ENCODE data around the gene NLRC5. TPM values are rescaled to one million over a fixed set of nuclear protein-coding genes. Genes with fewer than 3 reads are reported as not detected.

The NLRC5 gene
- total RNA-seq, 1 experiment from 2014 or later, result 1.6 TPM

DNA sequence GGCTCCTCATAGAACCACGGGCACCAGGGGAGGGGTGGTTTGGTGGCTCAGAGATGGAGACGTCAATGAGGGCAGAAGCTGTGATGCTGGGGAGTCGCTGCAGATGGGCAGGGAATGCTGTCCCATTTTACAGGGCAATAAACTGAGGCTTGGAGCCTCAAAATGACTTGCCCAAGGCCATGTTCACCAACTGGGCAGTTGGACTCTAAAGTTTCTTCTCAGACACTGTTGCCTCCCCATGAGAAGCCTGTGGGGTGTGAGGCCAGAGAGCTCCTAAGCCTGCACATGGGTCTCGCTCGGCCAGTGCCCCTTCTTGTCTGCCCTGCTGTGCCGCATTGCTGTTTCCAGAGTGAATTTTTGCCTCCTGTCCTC is 141.6 kb downstream of the NLRC5 start:
- no peaks in the 10 kb centered on the region for H3K9me3 ChIP-seq
- H3K4me3 ChIP-seq (ENCODE audit: low read depth, low read length), result no peak overlapping the region
- Mint-ChIP-seq H3K27ac (ENCODE audit: unreplicated experiment) (no peak overlapping the region), H3K36me3 (ENCODE audit: insufficient read depth, unreplicated experiment) (peaks cover 12% of the 10 kb centered on the region), H3K9me3 (ENCODE audit: unreplicated experiment) (no peaks in the 10 kb centered on the region), H3K27me3 (ENCODE audit: insufficient read depth, unreplicated experiment) (no peaks in the 10 kb centered on the region), H3K4me3 (ENCODE audit: unreplicated experiment) (no peak overlapping the region), H3K4me1 (ENCODE audit: low read depth, unreplicated experiment) (no peaks in the 10 kb centered on the region)
- BruUV-seq (replicated peaks), result no TSS peak
- POLR2A ChIA-PET, result no interaction called here
- DNase-seq, result no peak
- no peaks in the 10 kb centered on the region for H3K36me3 ChIP-seq (ENCODE audit: control insufficient read depth, insufficient read depth, low read length)
- peaks cover 9% of the 10 kb centered on the region for H3K4me1 ChIP-seq
- TF ChIP-seq, protein P1, sequence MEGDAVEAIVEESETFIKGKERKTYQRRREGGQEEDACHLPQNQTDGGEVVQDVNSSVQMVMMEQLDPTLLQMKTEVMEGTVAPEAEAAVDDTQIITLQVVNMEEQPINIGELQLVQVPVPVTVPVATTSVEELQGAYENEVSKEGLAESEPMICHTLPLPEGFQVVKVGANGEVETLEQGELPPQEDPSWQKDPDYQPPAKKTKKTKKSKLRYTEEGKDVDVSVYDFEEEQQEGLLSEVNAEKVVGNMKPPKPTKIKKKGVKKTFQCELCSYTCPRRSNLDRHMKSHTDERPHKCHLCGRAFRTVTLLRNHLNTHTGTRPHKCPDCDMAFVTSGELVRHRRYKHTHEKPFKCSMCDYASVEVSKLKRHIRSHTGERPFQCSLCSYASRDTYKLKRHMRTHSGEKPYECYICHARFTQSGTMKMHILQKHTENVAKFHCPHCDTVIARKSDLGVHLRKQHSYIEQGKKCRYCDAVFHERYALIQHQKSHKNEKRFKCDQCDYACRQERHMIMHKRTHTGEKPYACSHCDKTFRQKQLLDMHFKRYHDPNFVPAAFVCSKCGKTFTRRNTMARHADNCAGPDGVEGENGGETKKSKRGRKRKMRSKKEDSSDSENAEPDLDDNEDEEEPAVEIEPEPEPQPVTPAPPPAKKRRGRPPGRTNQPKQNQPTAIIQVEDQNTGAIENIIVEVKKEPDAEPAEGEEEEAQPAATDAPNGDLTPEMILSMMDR (IDR thresholded peaks at IDR 0.05; ENCODE audit: insufficient read depth in 1 of 2, low read depth in 1 of 2, low read length in 1 of 2, severe bottlenecking in 1 of 2, unreplicated experiment in 1 of 2), result no peak
- CTCF ChIA-PET, result no interaction called here
- no peaks in the 10 kb centered on the region for H3K27me3 ChIP-seq (replicated peaks; ENCODE audit: control insufficient read depth, insufficient read depth, low read length)
- intact Hi-C loops (cut with micrococcal nuclease; ENCODE audit: unreplicated experiment), result no loop called here

DNA sequence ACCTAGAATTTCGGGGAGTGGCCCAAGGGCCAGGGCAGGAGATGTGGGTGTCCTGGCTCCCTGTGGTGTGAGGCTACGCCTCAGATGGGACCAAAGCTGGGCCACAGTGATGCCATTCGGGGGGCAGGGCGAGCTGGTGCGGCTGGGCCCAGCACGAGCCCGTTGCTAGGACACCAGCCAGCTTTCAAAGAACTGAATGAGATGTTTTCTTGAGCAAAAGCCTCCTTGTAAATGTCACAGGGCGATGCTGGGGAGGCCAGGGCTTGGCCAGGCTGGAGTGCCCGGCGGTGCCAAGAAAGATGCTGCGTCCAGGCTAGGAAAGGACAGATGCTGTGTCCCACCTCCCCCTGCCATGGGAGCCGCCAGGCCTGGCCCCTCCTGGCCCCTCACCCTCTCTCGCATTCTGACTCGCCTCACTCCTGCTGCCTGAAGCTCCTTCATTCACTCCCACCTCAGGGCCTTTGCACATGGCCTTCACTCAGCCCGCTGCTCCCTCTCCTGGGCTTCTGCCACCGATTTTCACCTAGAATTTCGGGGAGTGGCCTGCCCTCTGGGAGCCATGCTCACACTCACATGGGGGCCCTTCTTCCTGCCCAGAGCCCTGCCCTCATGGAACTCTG is 142.1 kb downstream of the NLRC5 start:
- peak overlapping the region; percentile 81 for H3K27ac Mint-ChIP-seq (ENCODE audit: unreplicated experiment)
- intact Hi-C loops (cut with micrococcal nuclease; ENCODE audit: unreplicated experiment), result no loop called here
- H3K36me3 Mint-ChIP-seq (ENCODE audit: insufficient read depth, unreplicated experiment), result peaks cover 12% of the 10 kb centered on the region
- no peaks in the 10 kb centered on the region for H3K4me1 Mint-ChIP-seq (ENCODE audit: low read depth, unreplicated experiment)
- no peaks in the 10 kb centered on the region for H3K9me3 Mint-ChIP-seq (ENCODE audit: unreplicated experiment)
- Histone ChIP-seq H3K4me1 (peaks cover 9% of the 10 kb centered on the region), H3K27me3 (replicated peaks; ENCODE audit: control insufficient read depth, insufficient read depth, low read length) (no peaks in the 10 kb centered on the region), H3K36me3 (ENCODE audit: control insufficient read depth, insufficient read depth, low read length) (no peaks in the 10 kb centered on the region), H3K9me3 (no peaks in the 10 kb centered on the region), H3K4me3 (ENCODE audit: low read depth, low read length) (no peak overlapping the region)
- no TSS peak for BruUV-seq (replicated peaks)
- no peak overlapping the region for H3K4me3 Mint-ChIP-seq (ENCODE audit: unreplicated experiment)
- DNase-seq, result no peak
- POLR2A ChIA-PET, result no interaction called here
- TF ChIP-seq, protein P1 (IDR thresholded peaks at IDR 0.05; ENCODE audit: insufficient read depth in 1 of 2, low read depth in 1 of 2, low read length in 1 of 2, severe bottlenecking in 1 of 2, unreplicated experiment in 1 of 2), result no peak
- CTCF ChIA-PET, result no interaction called here
- no peaks in the 10 kb centered on the region for H3K27me3 Mint-ChIP-seq (ENCODE audit: insufficient read depth, unreplicated experiment)

DNA sequence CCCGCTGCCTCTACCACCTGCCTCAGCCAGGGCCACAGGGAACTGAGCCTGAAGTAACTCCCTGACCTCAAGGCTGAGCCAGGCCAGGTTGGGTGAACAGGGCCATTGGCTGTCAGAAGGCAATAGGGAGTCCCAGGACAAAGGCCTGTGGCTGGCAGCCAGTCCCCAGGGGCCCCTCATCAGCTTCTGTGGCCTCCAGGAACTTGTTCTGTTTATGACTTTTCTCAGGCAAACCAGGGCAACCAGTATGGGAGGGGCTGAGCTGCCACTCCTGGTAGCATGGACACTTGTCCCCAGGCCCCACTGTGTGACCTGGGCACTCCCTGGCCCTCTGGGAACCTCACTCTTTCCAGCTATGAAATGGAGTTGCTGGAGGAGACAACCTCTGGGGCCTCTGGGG is 143.1 kb downstream of the NLRC5 start:
- no peaks in the 10 kb centered on the region for H3K27me3 Mint-ChIP-seq (ENCODE audit: insufficient read depth, unreplicated experiment)
- no peaks in the 10 kb centered on the region for H3K9me3 Mint-ChIP-seq (ENCODE audit: unreplicated experiment)
- H3K4me1 ChIP-seq, result peaks cover 9% of the 10 kb centered on the region
- TF ChIP-seq, protein P1 (IDR thresholded peaks at IDR 0.05; ENCODE audit: insufficient read depth in 1 of 2, low read depth in 1 of 2, low read length in 1 of 2, severe bottlenecking in 1 of 2, unreplicated experiment in 1 of 2), result no peak
- H3K36me3 ChIP-seq (ENCODE audit: control insufficient read depth, insufficient read depth, low read length), result no peaks in the 10 kb centered on the region
- no peak overlapping the region for H3K4me3 Mint-ChIP-seq (ENCODE audit: unreplicated experiment)
- no peaks in the 10 kb centered on the region for H3K4me1 Mint-ChIP-seq (ENCODE audit: low read depth, unreplicated experiment)
- no peaks in the 10 kb centered on the region for H3K27me3 ChIP-seq (replicated peaks; ENCODE audit: control insufficient read depth, insufficient read depth, low read length)
- peak; percentile 63 to 84 for DNase-seq
- no TSS peak for BruUV-seq (replicated peaks)
- intact Hi-C loops (cut with micrococcal nuclease; ENCODE audit: unreplicated experiment), result no loop called here
- peaks cover 12% of the 10 kb centered on the region for H3K36me3 Mint-ChIP-seq (ENCODE audit: insufficient read depth, unreplicated experiment)
- H3K27ac Mint-ChIP-seq (ENCODE audit: unreplicated experiment), result peak overlapping the region; percentile 81
- H3K4me3 ChIP-seq (ENCODE audit: low read depth, low read length), result no peak overlapping the region
- ChIA-PET CTCF (interaction anchor here (0.7 kb wide), 1 partner anchor 34 kb away, joined by 4 read pairs; no protein-coding TSS in a partner anchor), POLR2A (no interaction called here)
- no peaks in the 10 kb centered on the region for H3K9me3 ChIP-seq
